ENCODE measurements around the gene APOBEC2.
"Not testable (repeated sequence)": the region's sequence is repeated elsewhere in the genome, so short reads cannot be mapped to it uniquely, and the experiment has no call there.

DNA sequence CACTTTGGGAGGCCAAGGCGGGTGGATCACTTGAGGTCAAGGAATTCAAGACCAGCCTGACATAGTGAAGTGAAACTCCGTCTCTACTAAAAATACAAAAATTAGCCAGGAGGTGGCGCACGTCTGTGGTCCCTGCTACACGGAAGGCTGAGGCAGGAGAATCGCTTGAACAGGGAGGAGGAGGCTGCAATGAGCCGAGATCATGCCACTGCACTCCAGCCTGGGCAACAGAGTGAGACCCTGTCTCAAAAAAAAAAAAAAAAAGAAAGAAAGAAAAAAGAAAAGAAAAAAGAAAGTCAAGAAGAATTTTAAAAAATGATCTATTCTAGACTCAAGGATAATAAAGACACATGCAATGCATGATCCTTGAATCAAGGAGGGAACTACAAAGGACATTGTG, 46.8 kb upstream of the APOBEC2 start:
- not testable (repeated sequence) for TF ChIP-seq POLR2A (IDR thresholded peaks at IDR 0.05; ENCODE audit: borderline replicate concordance, extremely low read depth, insufficient read depth, insufficient read length); POLR2AphosphoS5 (IDR thresholded peaks at IDR 0.05; ENCODE audit: low read depth, low read length); JUND (IDR thresholded peaks at IDR 0.05); EZH2phosphoT487 (IDR thresholded peaks at IDR 0.05; ENCODE audit: borderline replicate concordance); EGR1 (IDR thresholded peaks at IDR 0.05; ENCODE audit: low read depth); FOSL1 (IDR thresholded peaks at IDR 0.05; ENCODE audit: low read depth); SIN3A (IDR thresholded peaks at IDR 0.05; ENCODE audit: low read depth); ELF1 (IDR thresholded peaks at IDR 0.05; ENCODE audit: borderline replicate concordance, low read depth); EZH2 (IDR thresholded peaks at IDR 0.05); ZNF274 (IDR thresholded peaks at IDR 0.05; ENCODE audit: low read depth, low read length)
- TF ChIP-seq, protein P1, sequence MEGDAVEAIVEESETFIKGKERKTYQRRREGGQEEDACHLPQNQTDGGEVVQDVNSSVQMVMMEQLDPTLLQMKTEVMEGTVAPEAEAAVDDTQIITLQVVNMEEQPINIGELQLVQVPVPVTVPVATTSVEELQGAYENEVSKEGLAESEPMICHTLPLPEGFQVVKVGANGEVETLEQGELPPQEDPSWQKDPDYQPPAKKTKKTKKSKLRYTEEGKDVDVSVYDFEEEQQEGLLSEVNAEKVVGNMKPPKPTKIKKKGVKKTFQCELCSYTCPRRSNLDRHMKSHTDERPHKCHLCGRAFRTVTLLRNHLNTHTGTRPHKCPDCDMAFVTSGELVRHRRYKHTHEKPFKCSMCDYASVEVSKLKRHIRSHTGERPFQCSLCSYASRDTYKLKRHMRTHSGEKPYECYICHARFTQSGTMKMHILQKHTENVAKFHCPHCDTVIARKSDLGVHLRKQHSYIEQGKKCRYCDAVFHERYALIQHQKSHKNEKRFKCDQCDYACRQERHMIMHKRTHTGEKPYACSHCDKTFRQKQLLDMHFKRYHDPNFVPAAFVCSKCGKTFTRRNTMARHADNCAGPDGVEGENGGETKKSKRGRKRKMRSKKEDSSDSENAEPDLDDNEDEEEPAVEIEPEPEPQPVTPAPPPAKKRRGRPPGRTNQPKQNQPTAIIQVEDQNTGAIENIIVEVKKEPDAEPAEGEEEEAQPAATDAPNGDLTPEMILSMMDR (IDR thresholded peaks at IDR 0.05 in 2 of 3, conservative IDR thresholded peaks at IDR 0.05 in 1 of 3; ENCODE audit: borderline replicate concordance in 1 of 3, insufficient read depth in 1 of 3, low read depth in 2 of 3, low read length in 2 of 3), result peak; percentile 49 to 63 (median 60); a peak in 5 of 6 replicates
- TF ChIP-seq RAD21 (IDR thresholded peaks at IDR 0.05; ENCODE audit: low read depth), result peak; percentile 60
- TF ChIP-seq, protein P2, sequence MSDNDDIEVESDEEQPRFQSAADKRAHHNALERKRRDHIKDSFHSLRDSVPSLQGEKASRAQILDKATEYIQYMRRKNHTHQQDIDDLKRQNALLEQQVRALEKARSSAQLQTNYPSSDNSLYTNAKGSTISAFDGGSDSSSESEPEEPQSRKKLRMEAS (IDR thresholded peaks at IDR 0.05), result not testable (repeated sequence)
- TF ChIP-seq, protein P3, sequence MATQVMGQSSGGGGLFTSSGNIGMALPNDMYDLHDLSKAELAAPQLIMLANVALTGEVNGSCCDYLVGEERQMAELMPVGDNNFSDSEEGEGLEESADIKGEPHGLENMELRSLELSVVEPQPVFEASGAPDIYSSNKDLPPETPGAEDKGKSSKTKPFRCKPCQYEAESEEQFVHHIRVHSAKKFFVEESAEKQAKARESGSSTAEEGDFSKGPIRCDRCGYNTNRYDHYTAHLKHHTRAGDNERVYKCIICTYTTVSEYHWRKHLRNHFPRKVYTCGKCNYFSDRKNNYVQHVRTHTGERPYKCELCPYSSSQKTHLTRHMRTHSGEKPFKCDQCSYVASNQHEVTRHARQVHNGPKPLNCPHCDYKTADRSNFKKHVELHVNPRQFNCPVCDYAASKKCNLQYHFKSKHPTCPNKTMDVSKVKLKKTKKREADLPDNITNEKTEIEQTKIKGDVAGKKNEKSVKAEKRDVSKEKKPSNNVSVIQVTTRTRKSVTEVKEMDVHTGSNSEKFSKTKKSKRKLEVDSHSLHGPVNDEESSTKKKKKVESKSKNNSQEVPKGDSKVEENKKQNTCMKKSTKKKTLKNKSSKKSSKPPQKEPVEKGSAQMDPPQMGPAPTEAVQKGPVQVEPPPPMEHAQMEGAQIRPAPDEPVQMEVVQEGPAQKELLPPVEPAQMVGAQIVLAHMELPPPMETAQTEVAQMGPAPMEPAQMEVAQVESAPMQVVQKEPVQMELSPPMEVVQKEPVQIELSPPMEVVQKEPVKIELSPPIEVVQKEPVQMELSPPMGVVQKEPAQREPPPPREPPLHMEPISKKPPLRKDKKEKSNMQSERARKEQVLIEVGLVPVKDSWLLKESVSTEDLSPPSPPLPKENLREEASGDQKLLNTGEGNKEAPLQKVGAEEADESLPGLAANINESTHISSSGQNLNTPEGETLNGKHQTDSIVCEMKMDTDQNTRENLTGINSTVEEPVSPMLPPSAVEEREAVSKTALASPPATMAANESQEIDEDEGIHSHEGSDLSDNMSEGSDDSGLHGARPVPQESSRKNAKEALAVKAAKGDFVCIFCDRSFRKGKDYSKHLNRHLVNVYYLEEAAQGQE (IDR thresholded peaks at IDR 0.05; ENCODE audit: low read depth), result not testable (repeated sequence)
